Nasal cavity respiratory epithelium epithelial cell of viscerocranial mucosa (primary cell): ENCODE measurements around the gene A2ML1. TPM values are rescaled to one million over a fixed set of nuclear protein-coding genes. Genes with fewer than 3 reads are reported as not detected.

Experiments
- total RNA-seq: library from RNA; depleted of rRNA; stranded (reverse); fragments of >200 nt; gene quantifications from 2 replicates; pipeline ENCODE4 v1.2.3, GENCODE V29; 2014

The A2ML1 gene
- 45.6 and 135 TPM in 2 replicates for total RNA-seq

DNA sequence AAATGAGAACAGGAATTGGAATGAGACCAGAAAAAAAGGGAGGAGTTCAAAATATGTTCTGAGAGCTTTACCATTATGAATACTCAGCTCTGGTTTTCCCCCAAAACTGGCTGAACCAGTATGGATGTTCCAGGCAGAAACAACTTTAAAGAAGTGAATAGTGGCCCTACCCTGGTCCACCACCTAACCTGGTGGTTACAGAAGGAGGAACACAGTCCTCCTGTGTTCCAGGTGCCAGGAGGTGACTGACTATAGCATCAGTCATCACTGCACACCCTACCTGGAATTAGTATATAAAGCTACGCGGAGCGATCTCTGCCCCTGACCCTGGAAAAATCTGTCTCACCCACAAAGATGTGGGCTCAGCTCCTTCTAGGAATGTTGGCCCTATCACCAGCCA is at the start of gene A2ML1:
A2ML1 (plus strand) TSS at position 324 of the 400 bp plus-strand sequence; CDS start at position 355, 31 bp downstream.

DNA sequence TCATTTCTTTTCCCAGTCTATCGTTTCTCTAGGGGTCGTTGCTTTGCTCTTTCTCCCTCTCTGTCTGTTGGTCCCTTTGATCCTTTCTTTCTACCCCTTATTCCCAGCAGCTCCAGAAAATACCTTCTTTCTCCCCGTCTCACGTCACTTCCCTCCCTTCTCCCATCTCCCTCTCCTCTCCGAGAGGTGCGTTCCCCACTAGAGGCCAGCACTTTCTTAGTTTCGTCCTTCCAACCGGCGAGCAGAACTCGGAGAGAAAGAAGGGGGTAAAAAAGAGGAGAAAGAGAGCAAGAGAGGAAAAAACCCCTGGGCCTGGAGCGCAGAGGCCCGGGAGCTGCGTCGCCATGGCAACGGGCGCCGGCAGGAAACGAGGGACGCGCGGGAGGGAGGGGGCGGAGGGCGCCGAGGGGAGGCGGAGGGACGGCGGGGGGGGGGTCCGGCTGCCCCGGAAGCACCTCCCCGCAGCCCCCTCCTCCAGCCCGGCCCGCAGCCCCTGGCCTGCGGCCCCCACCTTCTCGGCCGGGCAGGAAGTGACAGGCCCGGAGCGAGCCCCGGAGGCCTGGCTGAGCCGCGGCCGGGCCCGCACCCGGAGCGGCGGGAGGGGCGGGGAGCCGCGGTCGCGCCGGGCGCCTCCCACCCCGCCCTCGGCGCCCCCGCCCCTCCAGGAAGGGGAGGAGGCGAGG is 91.8 kb downstream of the A2ML1 start, which contains the start of gene PHC1:
PHC1 (plus strand) TSS at position 477 of the 683 bp plus-strand sequence. CDS start 3,169 bp downstream, outside the sequence.

Other genes with a start within 250 kb of the A2ML1 start
- not detected in 2 replicates for gene AICDA, start 209.8 kb upstream of the A2ML1 start, total RNA-seq
- gene MFAP5, start 159.8 kb upstream of the A2ML1 start, total RNA-seq: 0.14 and 19.5 TPM in 2 replicates
- gene RIMKLB, start 124.6 kb upstream of the A2ML1 start, total RNA-seq: 26.2 and 37.3 TPM in 2 replicates
- gene PHC1, start 91.9 kb downstream of the A2ML1 start, total RNA-seq: 3.8 and 16.0 TPM in 2 replicates
- gene M6PR, start 127.0 kb downstream of the A2ML1 start, total RNA-seq: 405 and 448 TPM in 2 replicates
- gene KLRG1, start 166.9 kb downstream of the A2ML1 start, total RNA-seq: under 0.01 and 0.21 TPM in 2 replicates